GM11168 (cell line): ENCODE data around the gene ANGEL2.
"Not testable (repeated sequence)": the region's sequence is repeated elsewhere in the genome, so short reads cannot be mapped to it uniquely, and the experiment has no call there.

Experiments used
- in situ Hi-C: fragments of 300-500 bp; cut with MboI; formaldehyde crosslinking; loops from one replicate; pipeline ENCODE4 v1.12.0; 2022; ENCODE audit warnings: low sequenced_read_pairs; ENCODE audit not compliant: unreplicated experiment

ANGEL2 gene

DNA sequence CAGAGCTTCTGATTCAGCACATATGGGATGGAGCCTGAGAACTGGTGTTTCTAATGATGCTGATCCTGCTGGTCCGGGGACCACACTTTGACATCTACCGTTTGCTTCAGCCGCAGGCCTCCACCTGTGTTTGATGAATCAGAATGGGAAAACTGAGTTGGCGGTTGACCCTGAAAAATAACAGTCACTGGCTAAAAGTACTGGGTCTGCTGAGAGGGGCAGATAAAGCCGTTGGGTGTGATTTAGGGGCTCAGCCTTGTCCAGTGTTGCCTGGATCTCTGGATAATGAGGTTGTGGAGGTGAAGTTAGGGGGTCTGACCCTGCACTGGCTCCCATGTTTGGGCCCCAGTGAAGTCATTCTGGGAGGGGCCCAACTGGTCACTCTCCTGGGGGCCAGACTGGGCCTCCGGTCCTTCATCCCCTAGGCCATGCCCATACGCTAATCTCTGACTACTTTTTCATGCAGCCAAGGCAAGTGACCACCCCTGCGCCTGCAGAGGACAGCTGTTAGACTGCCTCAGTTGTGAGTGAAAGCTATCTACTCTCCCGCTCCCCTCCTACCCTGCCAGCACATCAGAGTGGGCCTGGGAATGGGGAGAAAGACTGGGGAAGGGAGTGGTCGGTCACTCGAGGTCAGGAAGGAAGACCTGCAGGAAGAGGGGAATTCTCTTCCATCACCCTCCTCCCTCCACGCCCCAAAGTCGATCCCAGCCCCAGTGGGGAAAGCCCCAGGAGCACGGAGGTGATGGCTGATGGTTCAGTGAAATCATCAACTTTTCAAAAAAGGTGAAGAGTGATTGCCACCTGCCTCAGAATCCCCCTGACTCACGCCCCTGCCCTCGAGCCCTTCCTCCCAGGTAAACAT, 37.7 kb downstream of the ANGEL2 start:
- in situ Hi-C loops = no loop called here

DNA sequence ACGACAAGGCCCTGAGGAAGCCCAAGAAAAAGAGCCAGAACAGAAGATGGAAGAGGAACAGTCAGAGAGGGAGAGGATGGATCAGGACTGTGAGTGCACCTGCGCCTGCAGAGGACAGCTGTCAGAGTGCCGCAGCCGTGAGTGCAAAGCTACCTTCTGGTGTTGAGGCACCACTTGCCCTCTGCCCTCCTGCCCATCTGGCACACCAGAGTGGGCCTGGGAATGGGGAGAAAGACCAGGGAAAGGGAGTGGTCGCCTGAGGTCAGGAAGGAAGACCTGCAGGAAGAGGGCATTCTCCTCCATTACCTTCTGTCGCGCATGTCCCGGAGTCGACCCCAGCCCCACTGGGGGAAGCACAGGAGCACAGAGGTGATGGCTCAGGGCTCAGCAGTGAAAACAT, 39.1 kb downstream of the ANGEL2 start:
- in situ Hi-C loops = no loop called here

DNA sequence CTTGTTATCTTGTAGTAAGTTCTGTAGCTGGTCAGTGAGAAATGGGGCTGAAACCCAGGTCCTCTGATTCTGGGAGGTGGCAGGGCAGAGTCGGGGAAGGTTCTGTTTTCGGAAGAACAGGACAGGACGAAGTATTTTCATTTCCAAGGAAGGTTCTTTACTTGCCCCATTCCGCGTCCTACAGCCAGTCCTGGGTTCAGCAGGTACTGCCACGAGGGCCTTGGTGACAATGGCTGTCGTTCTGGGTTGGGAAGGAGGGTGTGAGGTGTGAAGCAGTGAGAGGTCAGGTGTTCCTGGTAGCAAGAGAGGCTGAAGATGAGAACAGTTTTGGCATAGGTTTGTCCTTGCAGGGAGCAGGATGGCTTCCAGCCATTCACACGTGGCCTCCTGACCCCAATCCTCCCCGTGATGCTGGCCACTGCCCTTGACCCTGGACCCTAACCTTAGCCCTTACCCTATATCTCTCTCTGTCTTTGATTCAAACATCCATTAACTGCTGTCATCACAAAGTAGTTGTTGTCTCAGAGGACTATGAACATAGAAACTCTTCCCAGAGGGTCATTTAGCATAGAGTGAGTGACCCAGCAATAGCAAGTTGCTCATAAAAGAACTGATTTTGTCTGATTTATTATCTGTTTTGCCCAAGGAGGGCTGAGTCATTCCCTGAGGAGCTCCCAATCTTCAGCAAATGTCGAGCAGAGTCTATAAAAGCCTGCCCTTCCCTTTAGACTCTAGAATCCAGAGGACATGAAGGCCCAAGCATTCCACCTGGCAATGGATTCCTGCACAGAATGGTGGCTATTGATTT, 40.4 kb downstream of the ANGEL2 start:
- in situ Hi-C loops = no loop called here

DNA sequence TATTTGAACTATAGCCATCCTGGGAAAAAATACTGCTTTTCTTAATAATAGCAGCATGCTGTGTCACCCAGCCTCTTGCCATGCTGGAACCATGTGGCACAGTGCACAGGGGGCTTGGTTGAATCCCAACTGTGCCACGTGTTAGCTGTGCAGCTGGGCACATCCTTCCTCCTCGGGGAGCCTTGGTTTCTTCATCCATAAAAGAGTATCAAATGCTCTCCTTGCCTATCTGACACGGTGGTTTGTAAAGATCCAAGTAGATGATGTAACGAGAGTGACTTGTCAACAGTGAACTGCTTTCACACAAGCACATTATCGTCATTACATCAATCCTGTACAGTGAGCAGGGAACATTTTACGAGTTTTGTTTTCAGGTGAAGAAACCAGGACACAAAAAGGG, 41.0 kb downstream of the ANGEL2 start:
- in situ Hi-C loops = no loop called here

DNA sequence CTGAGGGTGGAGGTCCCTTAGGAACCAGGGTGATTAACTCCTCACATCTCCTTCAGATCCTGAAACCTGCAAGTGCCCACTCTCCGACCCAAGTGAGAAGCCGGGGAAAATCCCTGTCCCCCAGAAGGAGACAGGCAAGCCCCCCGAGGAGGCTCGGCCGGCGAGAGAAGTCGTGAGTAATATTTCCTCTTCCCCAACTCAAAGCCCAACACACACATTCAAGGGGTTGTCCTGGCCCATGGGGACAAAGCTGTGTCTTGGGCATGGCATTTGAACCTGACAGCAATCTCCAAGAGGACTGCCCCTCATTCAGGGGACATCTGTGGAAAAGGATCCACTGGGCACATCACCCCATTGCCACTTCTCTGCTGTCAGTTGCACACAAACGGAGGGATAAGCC, 41.8 kb downstream of the ANGEL2 start:
- in situ Hi-C loops = no loop called here

DNA sequence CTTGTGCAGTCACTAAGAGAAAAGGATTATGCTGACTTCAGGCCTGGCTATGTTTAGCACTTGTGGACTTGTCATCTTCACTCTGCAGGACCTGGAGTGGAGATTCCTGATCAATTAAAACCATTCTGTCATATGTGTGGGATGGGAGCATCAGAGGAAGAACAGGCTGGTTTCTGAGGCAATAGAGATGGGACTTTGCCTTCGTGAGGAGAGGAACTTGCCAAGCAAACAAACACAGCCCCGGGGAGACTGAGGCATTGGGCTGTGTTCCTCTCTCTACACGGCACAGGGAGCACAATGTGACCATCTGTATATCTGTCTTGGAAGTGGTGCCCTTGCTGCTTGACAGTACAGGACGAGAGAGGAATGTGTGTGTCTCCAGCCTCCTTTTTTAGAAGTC, 42.2 kb downstream of the ANGEL2 start:
- in situ Hi-C loops = no loop called here

DNA sequence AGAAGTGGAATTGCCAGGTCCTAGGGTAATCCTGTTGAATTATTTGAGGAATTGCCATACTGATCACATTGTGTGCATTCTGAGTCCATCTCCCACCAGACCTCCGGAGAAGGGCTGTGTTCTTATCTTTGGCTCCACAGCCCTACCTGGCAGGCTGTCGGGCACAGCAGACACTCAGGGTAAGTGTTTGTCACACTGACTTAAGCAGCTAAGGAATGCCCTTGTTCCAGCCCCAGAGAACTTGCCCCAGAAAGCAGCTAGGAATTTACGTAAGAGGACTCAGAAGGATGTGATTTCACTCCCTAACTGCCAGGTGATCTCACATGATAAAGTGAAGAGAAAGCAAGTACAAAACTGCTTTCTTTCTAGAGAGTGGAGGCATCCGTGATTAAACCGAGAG, 44.4 kb downstream of the ANGEL2 start:
- in situ Hi-C loops = no loop called here

DNA sequence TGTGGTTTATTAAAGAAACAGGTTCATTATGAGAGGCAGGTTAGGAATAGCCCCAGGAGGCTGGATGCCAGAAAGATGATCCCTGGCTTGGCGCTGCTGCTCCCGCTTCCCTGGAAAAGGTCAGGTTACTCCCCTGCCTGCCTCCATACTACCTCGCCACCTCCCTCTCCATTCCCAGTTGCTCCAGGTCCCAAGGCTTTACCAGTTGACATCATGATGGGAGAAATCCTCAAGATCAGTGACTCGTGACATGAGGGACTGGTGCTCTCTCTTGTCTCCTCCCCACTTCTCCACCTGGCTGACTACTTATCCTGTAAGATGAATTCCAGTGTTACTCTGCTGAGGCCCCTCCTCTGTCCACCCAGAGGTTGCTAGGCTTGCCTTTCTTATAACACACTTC, 45.6 kb downstream of the ANGEL2 start:
- in situ Hi-C loops = no loop called here

DNA sequence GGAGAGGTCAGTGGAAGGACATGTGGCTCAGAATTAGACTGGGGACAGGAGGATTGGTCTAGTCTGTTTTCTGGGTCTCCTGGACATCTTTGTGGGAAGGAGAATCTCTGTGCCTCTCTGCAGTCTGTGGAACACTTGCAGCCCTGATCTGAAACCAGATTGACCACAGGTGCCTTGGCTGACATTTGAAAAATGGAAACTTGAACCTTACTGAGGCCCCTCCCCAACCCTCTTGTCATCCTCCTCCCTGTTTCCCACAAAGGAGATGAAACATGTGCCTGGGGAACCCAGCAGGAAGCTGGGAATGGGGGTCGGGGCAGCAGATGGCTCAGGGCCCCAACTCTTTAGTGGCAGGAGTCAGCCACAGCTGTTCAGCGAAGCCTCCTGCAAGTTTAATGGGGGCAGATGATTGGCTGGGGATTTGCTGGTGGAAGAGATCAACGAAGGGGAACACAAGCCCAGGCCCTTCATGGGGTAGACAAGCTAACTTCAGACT, 47.3 kb downstream of the ANGEL2 start:
- in situ Hi-C loops = no loop called here

DNA sequence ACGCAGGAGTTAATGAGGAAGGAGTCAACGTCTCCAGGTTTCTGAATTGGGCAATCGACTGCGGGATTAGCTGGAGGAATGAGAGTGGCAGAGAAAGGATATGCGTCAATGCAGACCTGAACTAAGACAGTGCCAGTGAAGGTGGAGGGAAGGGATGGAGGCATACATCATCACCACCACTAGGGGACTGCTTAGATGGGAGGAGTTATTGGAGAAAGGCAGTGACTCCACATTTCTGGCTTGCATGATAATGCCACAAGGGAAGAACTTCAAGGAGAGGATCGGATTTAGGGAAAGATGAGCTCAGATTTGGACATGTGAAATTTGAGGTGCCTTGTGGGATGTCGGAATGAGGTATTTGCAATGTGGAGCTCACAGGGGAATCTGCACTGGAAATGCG, 47.9 kb downstream of the ANGEL2 start:
- in situ Hi-C loops = no loop called here

DNA sequence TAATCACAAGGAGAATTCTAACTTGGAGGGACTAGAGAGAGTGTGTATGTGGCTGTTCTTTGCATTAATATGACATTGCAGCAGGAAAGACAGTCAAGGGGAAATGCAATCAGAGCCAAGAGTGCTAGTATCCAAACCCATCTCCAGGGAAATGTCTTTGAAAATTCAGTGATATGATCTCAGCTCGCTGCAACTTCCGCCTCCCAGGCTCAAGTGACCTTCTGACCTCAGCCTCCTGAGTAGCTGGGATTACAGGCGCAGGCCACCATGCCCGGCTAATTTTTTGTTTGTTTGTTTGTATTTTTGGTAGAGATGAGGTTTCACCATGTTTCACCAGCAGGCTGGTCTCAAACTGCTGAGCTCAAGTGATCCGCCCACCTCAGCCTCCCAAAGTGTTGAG, 49.1 kb downstream of the ANGEL2 start:
- in situ Hi-C loops = no loop called here

DNA sequence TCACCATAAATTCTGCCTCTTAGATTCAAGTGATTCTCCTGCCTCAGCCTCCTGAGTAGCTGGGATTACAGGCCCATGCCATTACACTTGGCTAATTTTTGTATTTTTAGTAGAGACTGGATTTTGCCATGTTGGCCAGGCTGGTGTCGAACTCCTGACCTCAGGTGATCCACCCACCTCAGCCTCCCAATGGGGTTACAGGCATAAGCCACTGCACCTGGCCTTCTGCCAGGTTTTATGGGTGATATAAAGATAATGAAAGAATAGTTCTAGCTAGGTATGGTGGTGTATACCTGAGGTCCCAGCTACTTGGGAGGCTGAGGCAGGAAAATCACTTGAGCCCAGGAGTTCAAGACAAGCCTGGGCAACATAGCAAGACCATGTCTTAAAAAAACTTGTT, 50.7 kb downstream of the ANGEL2 start:
- in situ Hi-C loops = not testable (repeated sequence)

DNA sequence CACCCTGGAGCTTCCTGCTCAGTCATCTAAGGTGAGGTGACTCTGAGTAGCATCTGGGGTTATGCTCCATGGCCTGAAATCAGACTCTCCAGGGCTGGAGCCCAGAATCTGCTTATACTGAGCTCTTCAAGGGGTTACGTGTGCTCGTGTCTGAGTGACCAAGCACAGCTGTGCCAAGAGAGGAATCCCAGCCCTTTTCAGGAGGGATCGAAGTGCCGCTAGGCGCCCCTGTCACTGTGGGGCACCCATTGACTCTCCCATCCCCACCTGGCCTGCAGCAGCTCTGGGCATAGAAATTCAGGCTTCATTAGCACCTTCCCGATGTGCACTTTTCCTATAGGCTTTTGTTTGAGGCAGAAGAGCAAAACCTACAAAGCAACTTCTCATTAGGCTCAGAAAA, 51.6 kb downstream of the ANGEL2 start:
- in situ Hi-C loops = no loop called here

DNA sequence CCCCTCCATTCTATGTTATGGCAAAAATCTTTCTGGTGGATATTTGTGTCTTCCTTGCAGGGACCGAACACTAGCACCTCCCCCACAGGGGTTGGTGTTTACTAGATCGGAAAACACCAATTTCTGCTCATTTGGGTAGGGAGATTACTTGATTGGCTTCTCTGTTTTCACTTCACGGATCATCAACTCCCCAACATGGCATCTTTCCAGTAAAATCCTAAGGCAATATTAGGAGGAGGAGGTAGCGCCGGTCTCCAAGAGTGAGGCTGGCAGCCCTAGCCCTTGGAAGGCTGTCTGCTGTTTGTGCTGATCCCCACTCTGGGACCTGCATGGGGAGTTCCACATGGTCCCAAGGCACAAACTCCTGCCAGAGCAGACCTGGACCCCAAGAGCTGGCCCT, 53.2 kb downstream of the ANGEL2 start:
- in situ Hi-C loops = no loop called here

DNA sequence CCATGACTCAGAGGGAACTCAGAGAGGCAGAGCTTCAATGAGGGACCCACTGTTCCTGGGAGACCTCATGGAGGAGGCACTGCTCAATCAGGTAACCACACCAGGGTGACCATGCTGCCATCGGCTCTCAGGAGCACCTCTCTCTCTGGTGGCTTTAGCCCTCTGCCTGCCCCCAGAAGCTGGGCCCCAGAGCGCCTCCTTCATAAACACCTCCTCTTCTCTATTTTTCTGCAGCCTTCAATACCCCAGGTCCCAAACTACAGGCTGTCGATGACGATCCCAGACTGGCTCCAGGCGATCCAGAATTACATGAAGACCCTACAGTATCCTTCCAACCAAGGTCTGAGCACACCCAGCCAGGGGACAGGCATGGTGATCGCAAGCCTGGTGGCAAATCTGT, 54.7 kb downstream of the ANGEL2 start:
- in situ Hi-C loops = no loop called here

DNA sequence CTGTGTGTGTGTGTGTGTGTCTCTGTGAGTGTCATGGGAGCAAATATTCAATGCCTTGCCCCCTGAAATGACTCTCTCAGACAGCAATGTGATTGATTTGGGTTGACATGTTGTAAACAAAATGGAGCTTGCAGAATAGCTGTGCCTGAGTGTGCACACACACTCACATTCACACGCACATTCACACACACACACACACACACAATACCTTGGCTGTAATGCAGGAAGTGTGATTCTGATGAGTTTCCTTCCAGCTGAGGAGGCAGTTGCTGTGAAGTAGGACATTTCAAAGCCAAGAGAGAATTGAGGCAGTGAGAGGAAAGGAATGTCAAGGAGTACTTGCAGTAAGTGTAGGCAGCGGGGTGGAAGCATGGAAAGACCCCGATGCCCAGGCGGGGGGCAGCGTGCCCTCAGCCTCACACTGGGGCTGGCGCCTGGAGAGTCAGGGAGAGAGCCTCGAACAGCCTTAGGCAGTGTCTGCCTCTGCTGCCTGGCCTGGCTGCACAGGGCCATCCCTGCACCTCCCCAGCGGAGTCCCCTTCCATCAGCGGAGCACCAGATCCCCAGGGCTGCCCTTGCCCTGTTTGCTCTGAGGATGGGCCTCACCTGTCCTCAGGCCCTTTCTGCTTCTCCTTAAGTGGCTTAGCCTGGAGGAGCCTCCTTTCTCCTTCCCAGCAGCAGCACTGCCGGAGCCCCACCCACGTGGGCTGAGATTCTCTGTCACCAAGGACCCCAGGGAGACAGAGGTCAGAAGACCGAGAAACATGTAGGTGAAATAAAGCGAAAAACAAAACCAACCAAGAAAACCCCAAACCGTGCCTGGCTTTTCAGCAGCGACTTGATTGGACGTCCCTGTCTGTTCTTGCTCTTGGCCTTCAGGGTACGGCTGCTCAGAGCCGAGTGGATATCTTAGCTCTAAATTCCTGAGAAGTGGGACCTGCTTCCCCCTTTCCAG, 56.1 kb downstream of the ANGEL2 start:
- in situ Hi-C loops = no loop called here

DNA sequence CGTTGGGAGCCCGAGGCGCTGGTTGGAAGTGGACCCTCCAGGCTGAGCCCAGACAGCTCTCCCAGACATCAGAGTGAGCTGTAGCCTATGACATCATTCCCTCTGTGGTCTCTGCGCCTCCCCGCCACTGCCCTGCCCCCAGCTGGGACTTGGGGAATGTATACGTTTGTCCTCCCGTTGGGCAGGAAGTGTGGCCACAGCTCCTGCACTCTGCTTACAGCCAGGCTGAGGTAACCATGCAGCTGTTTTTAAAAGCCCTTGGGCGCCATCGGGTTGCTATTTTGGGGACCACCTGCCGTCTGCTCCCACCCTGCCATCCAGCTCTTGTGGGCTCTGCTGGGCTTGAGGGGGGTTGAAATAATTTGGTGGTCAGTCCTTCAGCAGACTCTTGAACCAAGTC, 57.5 kb downstream of the ANGEL2 start:
- in situ Hi-C loops = no loop called here

DNA sequence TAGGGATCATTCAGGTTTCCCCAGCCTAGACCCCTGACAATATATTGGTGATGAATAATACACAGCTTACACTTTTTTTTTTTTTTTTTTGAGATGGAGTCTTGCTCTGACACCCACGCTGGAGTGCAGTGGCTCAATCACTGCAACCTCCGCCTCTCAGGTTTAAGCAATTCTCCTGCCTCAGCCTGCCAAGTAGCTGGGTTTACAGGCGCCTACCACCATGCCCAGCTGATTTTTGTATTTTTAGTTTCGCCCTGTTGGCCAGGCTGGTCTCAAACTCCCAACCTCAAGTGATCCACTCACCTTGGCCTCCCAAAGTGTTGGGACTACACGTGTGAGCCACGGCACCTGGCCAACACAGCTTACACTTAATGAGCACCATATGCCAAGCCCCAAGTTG, 58.1 kb downstream of the ANGEL2 start:
- in situ Hi-C loops = no loop called here

DNA sequence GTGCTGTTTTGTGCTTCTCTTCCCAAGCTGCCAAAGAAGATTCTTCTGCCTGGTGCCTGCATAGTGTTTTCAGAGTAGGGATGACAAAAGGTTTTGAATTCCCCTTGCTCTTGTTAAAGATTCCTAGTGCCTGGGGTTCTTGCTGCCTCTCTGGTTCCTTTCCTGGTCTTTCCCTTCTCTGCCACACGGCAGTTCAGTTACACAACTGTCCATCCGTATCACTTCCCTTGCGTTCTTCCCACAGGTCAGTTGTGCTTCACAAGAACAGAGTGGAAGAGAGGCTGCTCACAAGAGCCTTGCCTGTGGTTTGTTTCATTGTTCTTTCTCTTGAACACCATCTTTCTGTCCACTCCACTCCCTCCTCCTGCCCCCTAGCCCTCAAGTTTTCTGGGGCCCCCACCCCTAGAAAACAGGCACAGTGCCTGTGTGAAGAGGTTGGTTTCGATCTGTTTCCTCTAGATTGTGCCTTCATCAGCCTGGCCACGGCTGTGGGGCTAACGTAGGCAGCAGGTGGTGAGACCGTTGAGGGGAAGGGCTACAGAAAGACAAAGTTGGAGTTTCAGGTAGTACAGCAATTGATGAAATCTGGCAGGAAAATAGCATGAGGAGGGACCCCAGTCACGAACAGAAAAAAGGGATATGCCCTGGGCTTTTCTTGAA, 59.6 kb downstream of the ANGEL2 start:
- in situ Hi-C loops = no loop called here

DNA sequence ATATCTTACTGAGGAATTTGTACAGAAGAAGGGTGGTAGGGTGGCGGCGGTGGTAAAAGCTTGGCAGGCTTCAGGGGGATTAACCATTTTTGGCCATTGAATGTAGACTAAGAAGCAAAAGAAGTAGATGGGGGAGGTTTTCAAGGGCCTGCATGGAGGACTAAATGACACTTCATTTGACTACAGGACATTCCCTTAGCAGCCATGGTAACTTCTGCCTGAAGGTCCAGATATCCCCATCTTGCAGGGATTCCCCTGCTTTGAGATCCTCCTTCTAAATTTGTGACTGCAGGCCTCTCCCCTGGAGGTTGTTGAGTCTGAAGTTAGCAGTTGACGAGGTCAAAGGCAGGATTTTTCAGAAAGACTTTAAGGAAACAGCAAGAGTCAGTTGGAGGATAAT, 60.6 kb downstream of the ANGEL2 start:
- in situ Hi-C loops = no loop called here
